GM21526 (cell line): ENCODE data around the gene SHISA4.
"Not testable (repeated sequence)": the region's sequence is repeated elsewhere in the genome, so short reads cannot be mapped to it uniquely, and the experiment has no call there.

Experiments used
- ATAC-seq: cut with Tn5 transposase; IDR thresholded peaks from one replicate; pipeline ENCODE4 v1.9.1; 2021; ENCODE audit warnings: moderate library complexity; ENCODE audit not compliant: unreplicated experiment, low FRiP score

SHISA4 gene

GRCh38 chr1:201918343-201918742, 29.6 kb downstream of the SHISA4 start:
- ATAC-seq, result no peak

- no peak for ATAC-seq
Observed at GRCh38 chr1:201921952-201922558, 33.4 kb downstream of the SHISA4 start.

- ATAC-seq, result no peak
Observed at GRCh38 chr1:201925301-201925567, 36.5 kb downstream of the SHISA4 start.

- ATAC-seq, result no peak
Observed at GRCh38 chr1:201925981-201926645, 37.4 kb downstream of the SHISA4 start.

- ATAC-seq, result no peak
Observed at GRCh38 chr1:201928266-201928665, 39.6 kb downstream of the SHISA4 start.

- no peak for ATAC-seq
Observed at GRCh38 chr1:201930137-201930536, 41.4 kb downstream of the SHISA4 start.

- ATAC-seq, result no peak
Observed at GRCh38 chr1:201930803-201931202, 42.1 kb downstream of the SHISA4 start.

GRCh38 chr1:201933840-201934430, 45.2 kb downstream of the SHISA4 start:
- no peak for ATAC-seq

GRCh38 chr1:201937624-201938213, 49.0 kb downstream of the SHISA4 start:
- no peak for ATAC-seq

- no peak for ATAC-seq
Observed at GRCh38 chr1:201938440-201939035, 49.8 kb downstream of the SHISA4 start.

- no peak for ATAC-seq
Observed at GRCh38 chr1:201939148-201939547, 50.5 kb downstream of the SHISA4 start.

GRCh38 chr1:201939574-201939973, 50.9 kb downstream of the SHISA4 start:
- ATAC-seq, result no peak

- ATAC-seq, result not testable (repeated sequence)
Observed at GRCh38 chr1:201940316-201940715, 51.6 kb downstream of the SHISA4 start.

GRCh38 chr1:201941420-201942128, 52.9 kb downstream of the SHISA4 start:
- no peak for ATAC-seq

GRCh38 chr1:201942129-201942495, 53.4 kb downstream of the SHISA4 start:
- no peak for ATAC-seq
